ENCODE measurements around the gene MTMR3.
"Not testable (repeated sequence)": the region's sequence is repeated elsewhere in the genome, so short reads cannot be mapped to it uniquely, and the experiment has no call there.

MTMR3 gene

DNA sequence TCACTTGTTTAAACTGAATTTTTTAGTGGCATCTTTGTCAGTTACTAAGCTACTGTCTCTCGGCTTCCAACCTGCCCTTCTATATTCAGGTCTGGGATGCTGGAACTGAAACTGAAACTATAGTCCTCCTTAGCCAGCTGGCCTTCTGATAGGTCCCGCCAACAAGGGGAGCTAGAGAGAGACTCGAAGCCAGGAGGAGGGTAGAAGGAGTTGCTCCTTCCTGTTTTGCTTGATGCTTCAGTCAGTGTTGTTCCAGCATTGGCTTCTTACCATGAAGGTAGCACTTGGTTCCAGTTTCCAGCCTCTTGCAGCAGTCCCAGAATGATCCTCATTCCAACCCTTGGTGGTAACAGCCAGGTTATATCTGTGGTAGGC, 164.4 kb downstream of the MTMR3 start:
- TF ChIP-seq, protein P1, sequence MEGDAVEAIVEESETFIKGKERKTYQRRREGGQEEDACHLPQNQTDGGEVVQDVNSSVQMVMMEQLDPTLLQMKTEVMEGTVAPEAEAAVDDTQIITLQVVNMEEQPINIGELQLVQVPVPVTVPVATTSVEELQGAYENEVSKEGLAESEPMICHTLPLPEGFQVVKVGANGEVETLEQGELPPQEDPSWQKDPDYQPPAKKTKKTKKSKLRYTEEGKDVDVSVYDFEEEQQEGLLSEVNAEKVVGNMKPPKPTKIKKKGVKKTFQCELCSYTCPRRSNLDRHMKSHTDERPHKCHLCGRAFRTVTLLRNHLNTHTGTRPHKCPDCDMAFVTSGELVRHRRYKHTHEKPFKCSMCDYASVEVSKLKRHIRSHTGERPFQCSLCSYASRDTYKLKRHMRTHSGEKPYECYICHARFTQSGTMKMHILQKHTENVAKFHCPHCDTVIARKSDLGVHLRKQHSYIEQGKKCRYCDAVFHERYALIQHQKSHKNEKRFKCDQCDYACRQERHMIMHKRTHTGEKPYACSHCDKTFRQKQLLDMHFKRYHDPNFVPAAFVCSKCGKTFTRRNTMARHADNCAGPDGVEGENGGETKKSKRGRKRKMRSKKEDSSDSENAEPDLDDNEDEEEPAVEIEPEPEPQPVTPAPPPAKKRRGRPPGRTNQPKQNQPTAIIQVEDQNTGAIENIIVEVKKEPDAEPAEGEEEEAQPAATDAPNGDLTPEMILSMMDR (IDR thresholded peaks at IDR 0.05; ENCODE audit: low read depth, low read length, missing control alignments) = no peak
- no peak overlapping the region for H3K27ac ChIP-seq
- no peaks in the 10 kb centered on the region for H3K27me3 ChIP-seq (replicated peaks)
- no peaks in the 10 kb centered on the region for H3K36me3 ChIP-seq (replicated peaks)
- no peak overlapping the region for H3K4me3 ChIP-seq (ENCODE audit: low read depth, low read length)
- no peak for DNase-seq
- in situ Hi-C loops (cut with HindIII; ENCODE audit: low pct_ligation_motif_present, low sequenced_read_pairs) = no loop called here

DNA sequence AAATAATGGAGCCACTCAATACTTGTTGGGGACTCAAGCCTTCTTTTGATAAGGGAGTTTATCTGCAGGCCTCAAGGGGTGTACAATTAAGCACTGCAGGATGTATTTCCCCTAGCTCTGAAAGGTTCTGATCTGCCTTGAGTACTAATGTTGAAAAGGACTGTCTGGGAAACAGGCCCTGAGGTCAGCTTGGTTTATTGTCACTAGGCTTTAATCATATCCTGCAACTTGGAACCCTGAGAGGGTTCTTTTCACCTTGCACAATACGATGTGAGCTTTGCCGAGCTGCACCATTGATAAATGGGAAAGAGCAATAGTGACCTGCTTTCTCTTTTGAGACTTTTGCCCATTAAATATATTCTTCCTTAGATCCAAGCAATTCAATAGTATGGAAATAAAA, 165.7 kb downstream of the MTMR3 start:
- Histone ChIP-seq H3K36me3 (replicated peaks) (no peaks in the 10 kb centered on the region), H3K4me3 (ENCODE audit: low read depth, low read length) (no peak overlapping the region), H3K27me3 (replicated peaks) (no peaks in the 10 kb centered on the region), H3K27ac (no peak overlapping the region)
- no peak for DNase-seq
- TF ChIP-seq, protein P1 (IDR thresholded peaks at IDR 0.05; ENCODE audit: low read depth, low read length, missing control alignments) = no peak
- in situ Hi-C loops (cut with HindIII; ENCODE audit: low pct_ligation_motif_present, low sequenced_read_pairs) = no loop called here

DNA sequence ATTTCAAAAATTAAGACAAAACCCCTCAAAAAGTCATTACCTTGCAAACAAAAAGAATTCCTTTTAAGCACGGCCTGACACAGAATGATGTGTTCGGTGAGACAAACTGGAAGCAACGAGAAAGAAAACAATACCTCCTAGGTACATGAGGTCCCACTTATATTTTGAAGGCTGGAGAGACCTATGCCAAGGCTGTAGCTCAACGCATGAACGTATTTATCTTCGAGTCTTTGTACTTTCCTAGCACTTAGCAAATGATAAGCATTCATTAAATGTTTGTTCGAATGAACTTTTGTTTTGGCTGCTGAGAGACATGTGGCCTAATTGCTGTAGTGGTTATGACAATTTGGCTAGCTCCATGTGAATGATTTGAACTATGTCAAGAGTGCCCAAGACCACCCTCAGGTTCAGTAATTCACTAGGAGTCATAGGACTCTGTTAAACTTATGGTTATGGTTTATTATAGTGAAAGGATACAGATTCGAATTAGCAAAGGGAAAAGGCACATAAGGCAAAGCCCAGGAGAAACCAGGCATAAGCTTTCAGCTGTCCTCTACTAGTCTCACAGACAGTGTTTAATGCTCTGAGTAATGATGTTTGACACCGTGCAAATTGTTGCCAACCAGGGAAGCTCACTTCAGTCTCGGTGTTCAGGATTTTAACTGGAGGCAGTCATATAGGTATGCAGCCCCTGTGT, 171.2 kb downstream of the MTMR3 start:
- Histone ChIP-seq H3K27me3 (replicated peaks) (no peaks in the 10 kb centered on the region), H3K27ac (no peak overlapping the region), H3K4me3 (ENCODE audit: low read depth, low read length) (no peak overlapping the region), H3K36me3 (replicated peaks) (no peaks in the 10 kb centered on the region)
- no peak for DNase-seq
- in situ Hi-C loops (cut with HindIII; ENCODE audit: low pct_ligation_motif_present, low sequenced_read_pairs) = no loop called here
- TF ChIP-seq, protein P1 (IDR thresholded peaks at IDR 0.05; ENCODE audit: low read depth, low read length, missing control alignments) = no peak

DNA sequence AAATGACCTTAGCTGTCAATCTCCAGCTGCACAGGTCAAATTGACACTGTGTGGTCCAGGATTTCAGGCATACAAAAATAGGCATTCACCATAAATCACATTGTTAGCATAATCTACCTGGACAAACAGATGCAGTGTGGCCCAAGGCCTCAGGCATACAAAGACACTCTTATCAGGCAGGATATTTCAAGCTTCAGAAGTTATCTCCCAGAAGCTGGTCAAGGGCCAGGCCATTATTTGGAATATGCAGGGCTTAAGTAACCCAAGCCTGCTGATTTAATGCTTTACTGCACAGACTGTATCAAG, 171.7 kb downstream of the MTMR3 start:
- no peak for DNase-seq
- Histone ChIP-seq H3K27ac (no peak overlapping the region), H3K27me3 (replicated peaks) (no peaks in the 10 kb centered on the region), H3K36me3 (replicated peaks) (no peaks in the 10 kb centered on the region), H3K4me3 (ENCODE audit: low read depth, low read length) (no peak overlapping the region)
- in situ Hi-C loops (cut with HindIII; ENCODE audit: low pct_ligation_motif_present, low sequenced_read_pairs) = no loop called here
- TF ChIP-seq, protein P1 (IDR thresholded peaks at IDR 0.05; ENCODE audit: low read depth, low read length, missing control alignments) = no peak

DNA sequence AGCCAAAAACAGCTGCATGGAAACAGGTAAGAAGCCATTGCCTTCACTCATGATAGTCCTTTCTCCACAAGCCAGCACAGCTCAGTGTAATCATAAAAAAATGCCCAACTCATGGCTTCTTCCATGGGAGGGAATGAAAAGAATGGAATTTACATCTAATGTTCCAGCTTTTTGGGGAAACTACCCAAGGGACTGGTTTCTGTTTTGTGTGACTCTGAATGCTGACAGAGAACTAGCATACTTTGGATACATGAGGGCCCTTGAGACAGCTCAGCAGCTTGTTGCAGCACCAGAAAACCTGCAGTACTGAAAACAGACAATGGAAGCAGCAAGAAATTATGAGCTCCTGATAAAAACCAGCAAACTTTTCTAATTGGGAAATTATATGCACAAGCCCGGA, 173.0 kb downstream of the MTMR3 start:
- DNase-seq = no peak
- H3K27me3 ChIP-seq (replicated peaks) = no peaks in the 10 kb centered on the region
- no peaks in the 10 kb centered on the region for H3K36me3 ChIP-seq (replicated peaks)
- H3K27ac ChIP-seq = no peak overlapping the region
- TF ChIP-seq, protein P1 (IDR thresholded peaks at IDR 0.05; ENCODE audit: low read depth, low read length, missing control alignments) = no peak
- no peak overlapping the region for H3K4me3 ChIP-seq (ENCODE audit: low read depth, low read length)
- in situ Hi-C loops (cut with HindIII; ENCODE audit: low pct_ligation_motif_present, low sequenced_read_pairs) = no loop called here

DNA sequence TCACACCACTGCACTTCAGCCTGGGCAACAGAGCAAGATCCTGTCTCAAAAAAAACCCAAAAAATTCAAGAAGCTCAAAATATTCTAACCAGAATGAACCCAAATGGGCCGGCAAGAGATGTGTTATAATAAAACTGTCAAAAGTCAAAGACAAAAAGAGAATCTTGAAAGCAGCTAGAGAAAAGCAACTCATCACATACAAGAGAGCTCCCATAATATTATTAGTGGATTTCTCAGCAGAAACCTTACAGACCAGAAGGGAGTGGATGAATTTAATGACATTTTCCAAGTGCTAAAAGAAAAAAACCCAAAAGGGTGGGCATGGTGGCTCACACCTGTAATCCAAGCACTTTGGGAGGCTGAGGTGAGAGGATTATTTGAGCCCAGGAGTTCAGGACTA, 174.4 kb downstream of the MTMR3 start:
- H3K4me3 ChIP-seq (ENCODE audit: low read depth, low read length) = no peak overlapping the region
- DNase-seq = no peak
- in situ Hi-C loops (cut with HindIII; ENCODE audit: low pct_ligation_motif_present, low sequenced_read_pairs) = no loop called here
- H3K27ac ChIP-seq = no peak overlapping the region
- H3K27me3 ChIP-seq (replicated peaks) = no peaks in the 10 kb centered on the region
- TF ChIP-seq, protein P1 (IDR thresholded peaks at IDR 0.05; ENCODE audit: low read depth, low read length, missing control alignments) = no peak
- H3K36me3 ChIP-seq (replicated peaks) = no peaks in the 10 kb centered on the region

DNA sequence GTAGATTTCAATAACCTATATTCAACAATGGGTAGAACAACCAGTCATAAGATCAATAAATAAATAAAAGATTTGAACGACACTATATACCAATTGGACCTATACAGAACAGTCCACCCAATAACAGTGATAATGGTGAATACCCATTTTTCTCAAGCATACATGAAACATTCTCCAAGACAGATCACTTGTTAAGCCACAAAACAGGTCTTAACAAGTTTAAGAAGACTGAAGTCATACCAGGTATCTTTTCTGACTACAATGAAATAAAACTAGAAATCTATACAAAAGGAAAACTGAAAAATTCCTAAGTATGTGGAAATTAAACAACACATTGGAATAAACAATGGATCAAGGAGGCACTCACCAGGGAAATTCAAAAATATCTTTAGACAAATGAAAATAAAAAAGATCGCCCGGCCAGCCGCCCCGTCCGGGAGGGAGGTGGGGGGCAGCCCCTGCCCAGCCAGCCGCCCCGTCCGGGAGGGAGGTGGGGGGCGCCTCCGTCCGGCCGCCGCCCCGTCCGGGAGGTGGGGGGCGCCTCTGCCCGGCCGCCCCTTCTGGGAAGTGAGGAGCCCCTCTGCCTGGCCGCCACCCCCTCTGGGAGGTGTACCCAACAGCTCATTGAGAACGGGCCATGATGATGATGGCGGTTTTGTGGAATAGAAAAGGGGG, 176.5 kb downstream of the MTMR3 start:
- DNase-seq; H3K36me3 ChIP-seq (replicated peaks); in situ Hi-C loops (cut with HindIII; ENCODE audit: low pct_ligation_motif_present, low sequenced_read_pairs): not testable (repeated sequence)

DNA sequence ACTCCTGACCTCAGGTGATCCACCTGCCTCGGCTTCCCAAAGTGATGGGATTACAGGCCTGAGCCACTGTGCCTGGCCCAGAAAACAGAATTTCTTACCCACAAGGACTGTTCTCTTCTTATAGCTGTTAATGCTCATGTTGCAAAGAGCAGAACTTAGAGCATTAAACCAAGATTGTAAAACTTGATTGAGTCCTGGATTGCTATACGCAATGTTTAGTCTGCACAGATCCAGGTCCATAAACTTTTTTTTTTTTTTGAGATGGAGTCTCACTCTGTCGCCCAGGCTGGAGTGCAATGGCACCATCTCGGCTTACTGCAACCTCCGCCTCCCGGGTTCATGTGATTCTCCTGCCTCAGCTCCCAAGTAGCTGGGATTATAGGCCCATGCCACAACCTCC, 178.1 kb downstream of the MTMR3 start:
- H3K4me3 ChIP-seq (ENCODE audit: low read depth, low read length); H3K27ac ChIP-seq; DNase-seq; H3K27me3 ChIP-seq (replicated peaks); H3K36me3 ChIP-seq (replicated peaks); in situ Hi-C loops (cut with HindIII; ENCODE audit: low pct_ligation_motif_present, low sequenced_read_pairs): not testable (repeated sequence)

More for the DNA sequence above, 176.5 kb downstream of the MTMR3 start:
- not testable (repeated sequence) for H3K27me3 ChIP-seq (replicated peaks); H3K4me3 ChIP-seq (ENCODE audit: low read depth, low read length); H3K27ac ChIP-seq
